Astrocyte (in vitro differentiated cells and primary cell): ENCODE measurements around the gene PARK7.

Source experiments
- CTCF ChIP-seq: IDR thresholded peaks from 2 replicates; pipeline ENCODE4 v1.5.1; 2011; ENCODE audit warnings: low read depth, mild to moderate bottlenecking, inconsistent platforms, low read length, moderate library complexity; ENCODE audit not compliant: insufficient read depth
- EZH2 ChIP-seq: IDR thresholded peaks from 2 replicates; pipeline ENCODE4 v1.6.1; 2012; ENCODE audit warnings: mild to moderate bottlenecking, low read length, inconsistent platforms; ENCODE audit not compliant: insufficient read depth

DNA sequence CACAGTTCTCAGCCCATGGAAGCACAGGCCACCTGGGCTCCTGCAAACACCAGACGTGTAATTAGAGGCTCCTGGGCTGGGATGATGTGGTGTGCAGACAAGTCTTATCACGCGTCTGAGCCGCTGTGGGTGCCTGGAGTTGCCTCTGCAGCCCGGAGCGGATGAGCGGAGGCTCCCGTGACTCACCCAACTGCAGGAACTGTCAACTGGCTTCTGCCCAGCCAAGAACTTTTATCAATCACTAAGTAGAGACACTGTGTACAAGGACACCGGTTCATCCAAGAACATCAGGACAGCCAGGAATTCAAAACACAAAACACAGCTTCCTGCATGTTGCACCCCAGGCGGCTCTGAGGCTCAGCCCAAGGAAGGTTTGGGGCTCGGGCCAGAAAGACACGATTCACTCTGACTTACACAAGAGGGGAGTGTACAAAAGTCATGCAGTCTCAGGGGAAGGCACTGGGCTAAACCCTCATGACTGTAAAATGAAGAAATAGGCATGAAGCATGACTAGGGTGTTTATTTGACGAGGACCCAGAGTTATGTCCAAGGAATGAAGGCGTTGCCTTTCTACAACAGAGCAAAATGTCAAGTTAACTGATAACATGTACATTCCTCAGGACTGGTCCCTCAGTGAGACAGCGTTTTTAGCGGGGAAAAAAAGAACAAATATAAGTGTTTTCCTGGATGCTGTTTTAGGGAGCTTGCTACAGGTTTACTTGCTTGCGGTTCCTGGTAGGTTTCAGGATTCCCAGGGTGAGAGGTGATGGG, 43.5 kb downstream of the PARK7 start:
- TF ChIP-seq CTCF (no peak), EZH2 (no peak)
